ELF-1 (cell line): ENCODE measurements around the gene COBL.
"Not testable (repeated sequence)": the region's sequence is repeated elsewhere in the genome, so short reads cannot be mapped to it uniquely, and the experiment has no call there.

Experiments used
- DNase-seq: peaks from one replicate; pipeline ENCODE4 v3.0.0-alpha.2; 2016; ENCODE audit warnings: low read depth, low spot score

COBL gene

DNA sequence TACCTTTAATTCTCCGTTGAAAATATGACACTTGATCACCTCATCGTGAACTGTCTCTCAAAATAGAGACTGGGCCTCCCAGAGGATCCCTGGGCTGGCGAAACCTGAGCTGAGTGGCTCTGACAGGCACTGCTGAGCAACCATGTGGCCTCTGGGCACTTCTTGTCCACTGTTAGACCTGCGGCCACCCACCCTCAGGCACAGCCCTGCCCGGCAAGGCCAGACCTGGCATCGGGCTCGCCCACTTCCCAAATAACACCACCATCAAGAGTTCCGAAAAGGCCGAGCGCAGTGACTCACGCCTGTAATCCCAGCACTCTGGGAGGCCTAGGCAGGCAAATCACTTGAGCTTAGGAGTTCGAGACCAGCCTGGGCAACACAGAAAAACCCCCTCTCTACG lies 82.5 kb downstream of the COBL start:
- DNase-seq, result no peak

DNA sequence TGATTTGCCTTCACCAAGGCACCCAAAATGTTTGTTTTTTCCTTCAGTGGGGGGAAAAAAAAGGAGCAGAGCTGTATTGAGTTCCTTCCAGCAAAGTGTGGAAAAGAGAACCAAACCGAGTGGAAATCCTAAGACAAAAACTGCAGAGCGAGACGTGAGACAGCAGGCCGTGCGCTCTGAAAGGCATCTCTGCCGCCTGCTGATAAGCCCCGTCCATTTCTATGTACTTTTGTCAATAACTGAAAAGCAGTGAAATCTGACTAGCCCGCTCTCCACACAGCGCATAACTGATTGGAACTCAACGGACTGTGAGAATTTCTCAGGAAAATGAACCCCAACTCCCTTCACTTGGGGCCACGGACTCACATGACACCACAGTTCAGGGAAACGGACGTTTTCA lies 83.2 kb downstream of the COBL start:
- DNase-seq, result no peak

DNA sequence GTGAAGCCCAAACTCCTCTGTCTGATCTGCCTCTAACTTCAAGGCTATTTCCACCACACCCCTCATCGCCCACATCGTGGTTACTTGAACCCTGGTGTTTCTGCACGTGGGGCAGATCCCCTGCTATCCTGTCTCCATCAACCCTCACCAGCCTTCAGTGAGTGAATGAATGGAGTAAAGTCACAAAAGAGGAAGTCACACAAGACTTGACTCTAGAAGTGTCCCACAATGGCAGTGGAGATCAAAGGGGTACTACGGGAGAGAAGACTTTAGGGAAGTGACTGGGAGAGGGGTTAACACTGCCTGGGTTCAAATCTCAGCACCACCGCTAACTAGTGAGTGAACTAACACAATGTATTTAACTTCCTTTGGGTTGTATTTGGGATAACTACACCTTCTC lies 85.9 kb downstream of the COBL start:
- no peak for DNase-seq

DNA sequence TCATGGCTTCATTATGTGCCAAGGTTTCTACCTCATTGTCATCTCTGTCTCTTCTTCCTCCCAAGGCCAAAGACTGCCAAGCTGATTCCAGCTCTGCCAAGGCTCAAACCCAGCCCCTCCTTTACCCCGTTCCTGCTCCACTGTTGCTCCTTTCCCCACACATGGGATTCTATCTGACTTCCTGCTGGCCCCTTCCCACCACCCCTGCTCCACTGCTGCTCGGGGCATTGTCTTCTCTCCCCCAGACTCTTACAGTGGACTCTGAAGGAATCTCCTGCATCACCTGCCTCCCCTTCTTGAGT lies 86.3 kb downstream of the COBL start:
- DNase-seq, result no peak

DNA sequence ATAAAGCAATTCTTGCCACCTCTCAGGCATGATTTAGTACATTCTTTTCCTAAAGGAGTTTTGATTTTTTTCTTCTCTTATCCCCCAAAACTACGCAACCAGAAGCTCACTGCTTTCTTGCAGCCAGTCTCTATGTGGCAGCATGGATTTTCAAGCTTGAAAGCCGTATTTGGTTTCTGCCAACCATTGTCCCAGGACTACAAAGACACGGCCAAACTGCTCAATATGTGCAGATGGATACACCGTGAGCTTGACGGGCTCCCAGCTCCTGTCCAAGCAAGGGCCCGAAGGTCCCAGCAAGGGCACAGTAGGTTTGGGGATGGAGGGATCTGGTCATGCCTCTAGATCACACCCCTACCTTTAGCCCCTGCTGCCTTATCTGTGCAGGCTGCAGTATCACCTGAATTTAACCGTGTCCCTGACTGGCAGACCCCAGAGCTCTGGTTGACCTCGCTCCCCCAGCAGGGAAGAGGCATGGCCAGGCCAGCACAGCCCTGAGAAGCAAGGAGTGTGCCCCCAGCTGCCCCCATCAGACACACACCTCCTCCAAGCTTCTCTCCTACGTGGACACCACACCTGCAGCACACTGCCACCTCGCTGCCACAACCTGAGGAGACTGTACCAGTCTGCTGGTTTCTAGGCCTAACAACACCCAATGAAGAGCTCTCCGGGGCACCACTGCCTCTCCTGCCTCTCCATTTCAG lies 86.8 kb downstream of the COBL start:
- DNase-seq, result no peak

DNA sequence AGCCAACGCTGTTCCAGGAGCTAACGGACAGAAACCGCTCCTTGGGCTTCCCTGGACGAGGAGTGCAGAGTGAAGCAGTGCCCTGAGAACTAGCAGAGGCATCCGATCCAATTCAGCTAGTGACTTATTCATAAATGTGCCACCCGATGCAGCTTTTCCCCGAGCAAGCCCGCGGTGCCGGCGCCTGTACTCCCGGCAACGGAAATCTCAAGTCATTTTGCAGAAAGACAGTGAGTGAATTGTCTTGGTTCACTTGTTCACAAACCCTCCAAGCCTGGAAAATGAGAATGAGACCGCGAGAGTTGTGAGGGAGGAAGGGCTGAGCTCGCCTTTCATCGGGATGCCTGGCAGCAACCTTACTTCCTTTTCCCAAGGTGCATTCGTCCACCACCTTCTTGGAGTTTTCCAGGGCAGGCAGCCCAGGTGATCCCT lies 87.5 kb downstream of the COBL start:
- no peak for DNase-seq

DNA sequence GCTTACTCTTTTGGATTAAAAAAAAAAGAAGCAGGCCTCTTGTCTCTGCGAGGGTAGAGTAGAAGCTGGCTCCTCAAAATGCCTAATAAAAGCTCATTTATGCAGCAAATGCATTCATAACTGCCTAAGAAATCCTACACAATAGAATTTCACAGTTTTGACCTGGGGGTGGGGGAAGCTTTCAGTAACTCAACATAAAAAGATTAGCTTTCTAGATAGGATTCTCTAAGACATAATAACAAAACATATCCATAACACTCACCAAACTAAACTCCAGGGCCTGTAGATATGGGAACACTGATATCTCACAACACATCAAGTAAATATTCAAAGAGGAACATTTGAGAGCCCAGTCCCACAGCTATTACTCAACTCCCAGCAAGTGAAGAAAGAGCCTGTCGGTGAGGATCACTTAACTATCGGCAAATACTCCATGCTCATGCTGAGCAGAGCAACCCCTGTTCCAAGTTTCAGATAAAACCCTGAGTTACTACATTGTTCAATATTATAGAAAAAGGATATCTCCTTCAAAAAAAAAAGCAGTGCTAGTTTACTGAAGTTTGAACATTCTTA lies 88.1 kb downstream of the COBL start:
- no peak for DNase-seq

DNA sequence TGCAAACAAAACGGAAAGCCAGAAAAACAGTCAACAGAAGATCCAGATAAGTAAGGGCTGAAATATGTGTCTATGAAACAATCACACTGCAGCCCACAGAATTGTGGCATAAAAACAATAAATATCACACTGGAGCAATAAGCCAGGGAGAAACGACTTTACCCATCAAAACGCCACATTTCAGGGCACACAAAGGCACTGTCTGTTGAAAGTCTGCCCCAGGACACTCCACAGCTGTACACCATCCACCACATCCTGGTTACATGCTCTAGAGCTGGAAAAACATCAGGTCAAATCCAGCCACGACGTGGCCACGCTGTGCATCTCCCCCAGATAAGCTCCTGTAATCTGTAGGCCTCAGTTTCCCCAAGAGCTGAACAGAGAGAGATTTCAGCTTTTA lies 88.7 kb downstream of the COBL start:
- DNase-seq, result no peak

DNA sequence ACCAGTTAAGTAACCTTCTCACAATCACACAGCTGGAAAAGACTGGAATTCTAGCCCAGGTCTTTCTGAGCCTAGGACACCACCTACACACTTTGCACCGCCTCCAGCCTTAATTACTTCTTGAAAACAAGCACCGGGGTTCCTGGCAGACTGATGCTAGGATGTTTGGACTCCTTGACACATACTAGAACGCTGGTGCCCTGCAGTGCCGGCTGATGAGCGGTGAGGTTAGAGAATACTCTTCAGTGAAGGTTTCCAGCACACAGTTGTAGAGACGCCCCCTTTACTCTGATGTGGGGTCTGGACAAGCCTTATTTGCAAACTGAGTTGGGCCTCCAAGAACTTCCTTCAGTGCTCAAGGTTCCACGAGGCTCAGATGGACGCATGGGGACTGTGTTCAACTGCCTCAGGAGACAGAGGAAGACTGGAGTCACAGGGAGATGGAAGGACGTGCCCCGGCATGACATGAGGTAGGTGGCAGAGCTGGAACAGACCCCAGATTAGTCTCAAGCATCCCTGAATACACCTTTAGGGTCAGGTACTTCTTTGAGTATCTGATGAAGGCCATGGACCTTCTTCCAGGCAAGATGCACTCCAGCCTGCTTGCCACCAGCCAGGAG lies 89.6 kb downstream of the COBL start:
- DNase-seq, result no peak

DNA sequence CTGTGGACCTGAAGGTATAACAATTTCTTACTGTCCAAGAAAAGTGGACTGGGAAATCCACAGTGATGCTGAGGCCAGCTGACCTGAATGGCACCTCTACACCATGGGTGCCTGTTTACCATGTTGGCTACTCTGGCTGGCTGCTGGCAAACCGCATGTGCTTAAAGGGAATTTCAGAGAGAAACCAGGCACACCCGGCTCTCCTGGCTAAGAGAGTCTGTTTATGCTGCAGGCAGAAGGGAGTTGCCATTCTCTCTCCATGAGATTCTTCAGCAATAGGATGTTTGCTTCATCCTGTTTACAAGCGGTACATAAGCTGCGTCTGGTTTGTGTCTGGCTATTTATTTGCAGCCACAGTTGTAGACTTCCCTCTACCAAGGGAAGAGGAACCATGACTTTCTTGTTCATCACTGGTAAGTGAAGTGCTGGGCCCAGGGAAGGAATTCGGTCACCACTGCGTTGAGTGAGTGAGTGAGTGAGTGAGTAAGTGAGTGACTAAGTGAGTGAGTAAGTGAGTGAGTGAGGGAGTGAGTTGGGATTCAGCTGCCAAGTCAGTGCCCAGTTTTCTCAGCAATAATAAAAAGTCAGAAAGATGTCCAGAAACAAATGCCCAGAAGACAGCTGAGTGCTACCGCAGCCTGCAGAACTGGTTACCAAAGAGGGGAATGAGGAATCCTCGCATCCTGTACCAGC lies 90.4 kb downstream of the COBL start:
- peak; percentile 46 for DNase-seq

DNA sequence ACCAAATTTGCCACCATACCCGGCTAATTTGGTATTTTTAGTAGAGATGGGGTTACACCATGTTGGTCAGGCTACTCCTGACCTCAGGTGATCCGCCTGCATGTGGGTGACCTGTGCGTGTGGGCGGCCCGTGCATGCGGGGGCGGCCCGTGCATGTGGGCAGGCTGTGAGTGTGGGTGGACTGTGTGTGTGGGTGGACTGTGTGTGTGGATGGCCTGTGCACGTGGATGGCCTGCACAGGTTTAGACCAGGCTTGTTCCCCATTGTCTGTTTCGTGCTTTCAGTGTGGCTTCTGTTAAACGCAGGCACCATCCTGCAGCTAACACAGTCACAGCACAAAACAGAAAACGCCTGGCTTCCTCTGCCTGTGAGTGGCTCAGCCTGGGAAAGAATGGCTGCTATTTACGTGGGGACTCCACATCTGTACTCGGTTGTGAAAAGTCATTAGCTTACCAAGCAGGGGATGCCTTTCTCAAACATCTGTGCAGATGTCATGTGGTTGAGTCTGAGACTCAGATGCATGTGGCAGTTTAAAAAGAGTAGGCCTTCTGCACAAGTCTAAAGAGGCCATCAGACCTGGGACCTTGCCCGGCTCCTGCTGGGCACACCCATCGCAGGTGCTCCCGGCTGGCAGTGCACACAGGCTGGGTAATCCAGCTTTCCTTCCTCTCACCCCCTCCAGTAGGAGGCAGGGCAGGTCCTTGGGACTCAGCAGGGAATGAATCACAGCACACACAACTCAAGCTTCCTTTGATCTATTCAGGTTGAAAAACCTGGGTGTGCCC lies 91.6 kb downstream of the COBL start:
- peak; percentile 52 for DNase-seq

DNA sequence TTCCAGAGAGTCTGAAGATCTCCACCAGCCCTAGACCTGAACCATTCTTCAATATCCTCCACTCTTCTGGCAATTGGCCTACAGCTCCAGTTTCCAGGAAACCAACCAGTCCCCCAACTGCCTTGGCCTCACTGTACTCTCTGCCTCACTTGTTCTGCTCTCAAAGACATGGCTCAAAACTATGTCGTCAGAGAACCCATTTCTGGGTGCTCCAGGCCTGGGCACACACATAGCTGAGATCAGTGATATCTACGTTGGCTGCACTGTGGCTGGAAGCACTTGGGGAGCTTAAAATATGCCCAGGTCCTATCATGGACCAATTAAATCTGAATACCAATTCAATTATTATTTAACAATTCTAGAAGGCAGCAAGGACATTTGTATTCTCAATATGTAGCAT lies 93.1 kb downstream of the COBL start:
- no peak for DNase-seq

DNA sequence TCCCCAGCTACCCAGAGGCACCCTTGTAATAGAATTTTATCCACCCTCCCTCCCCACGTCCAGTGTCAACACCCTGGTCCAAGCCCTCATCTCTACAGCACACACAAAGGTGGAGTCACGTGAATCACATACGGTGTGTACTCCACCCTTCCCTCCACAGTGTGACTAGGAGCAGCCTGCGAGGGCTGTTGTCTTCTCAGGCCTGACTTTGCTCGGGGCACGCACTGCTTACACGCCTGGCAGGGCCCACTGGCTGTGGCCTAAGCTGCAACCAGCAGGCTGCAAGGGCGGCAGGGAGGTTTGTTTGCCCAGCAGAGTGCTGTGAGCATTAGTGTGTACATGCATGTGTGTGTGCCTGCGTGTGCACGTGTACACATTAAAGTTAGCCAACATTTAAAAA lies 93.7 kb downstream of the COBL start:
- DNase-seq, result no peak

DNA sequence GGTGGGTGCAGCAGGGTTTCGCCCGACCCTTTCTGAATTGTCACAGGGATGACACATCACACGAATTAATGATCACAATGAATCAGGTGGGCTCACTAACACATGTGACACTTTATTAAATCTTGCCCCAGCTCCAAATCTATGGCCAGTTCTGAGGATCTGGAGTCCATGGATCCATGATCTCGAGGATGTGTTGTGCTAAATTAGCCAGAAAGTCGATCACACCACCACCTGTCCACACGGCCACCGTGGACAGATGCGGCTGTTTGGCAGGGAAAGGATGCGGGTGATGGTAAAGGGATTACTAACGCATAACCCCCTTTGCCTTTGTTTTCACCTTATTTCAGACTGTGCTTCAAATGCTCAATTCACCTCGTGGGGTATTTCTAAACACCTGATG lies 96.4 kb downstream of the COBL start:
- DNase-seq, result no peak

DNA sequence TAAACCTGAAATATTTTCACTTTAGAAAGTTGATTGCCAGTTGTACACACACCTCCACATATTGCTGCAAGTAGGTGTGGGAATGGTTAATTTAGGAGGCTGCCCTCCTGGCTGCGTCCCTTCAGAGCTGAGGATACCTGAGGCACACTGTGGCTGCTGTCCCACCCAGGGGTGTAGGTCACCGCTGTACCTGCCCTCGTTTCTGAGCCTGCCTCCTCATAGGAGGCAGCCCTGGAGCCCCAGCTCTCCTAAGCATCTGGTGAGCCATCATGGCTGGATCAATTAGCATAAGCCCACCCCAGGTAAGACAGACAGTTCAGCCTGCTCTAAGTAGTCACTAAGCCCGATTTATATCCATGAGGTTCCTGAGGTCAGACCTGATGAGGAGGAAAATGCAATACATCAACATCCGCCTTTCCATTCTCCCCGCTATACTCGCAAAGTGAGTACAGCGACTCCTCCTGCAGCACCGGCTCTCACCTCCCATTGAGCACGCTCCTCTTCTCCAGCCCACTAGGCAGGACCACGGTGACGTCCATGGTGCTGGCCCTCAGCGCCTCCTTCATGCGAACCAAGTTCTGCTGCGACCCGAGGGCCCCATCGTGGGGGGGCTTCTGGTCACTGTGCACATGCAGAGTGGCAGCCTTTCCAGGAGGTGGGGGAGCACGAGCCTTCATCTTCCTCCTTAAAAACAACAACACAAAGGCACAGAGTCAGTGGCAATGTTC lies 97.2 kb downstream of the COBL start:
- DNase-seq, result no peak

DNA sequence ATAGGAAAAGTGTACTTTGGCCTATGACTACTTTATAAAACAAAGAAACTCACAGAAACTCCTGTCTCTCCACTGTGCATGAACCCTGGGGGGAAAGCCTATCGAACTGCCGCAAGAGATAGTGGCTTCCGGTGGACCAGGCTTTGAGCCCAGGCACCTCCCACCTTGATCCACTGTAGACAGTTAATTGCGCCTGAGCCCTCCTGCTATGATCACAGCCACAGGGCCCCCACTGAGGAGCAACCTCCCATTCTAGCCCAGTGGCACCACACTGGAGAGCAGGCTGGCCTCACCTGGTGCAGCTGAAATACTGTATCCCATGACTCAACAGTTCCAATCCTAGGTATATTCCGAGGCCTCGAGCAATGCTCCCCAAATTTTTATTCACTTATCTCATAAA lies 98.8 kb downstream of the COBL start:
- DNase-seq, result no peak

DNA sequence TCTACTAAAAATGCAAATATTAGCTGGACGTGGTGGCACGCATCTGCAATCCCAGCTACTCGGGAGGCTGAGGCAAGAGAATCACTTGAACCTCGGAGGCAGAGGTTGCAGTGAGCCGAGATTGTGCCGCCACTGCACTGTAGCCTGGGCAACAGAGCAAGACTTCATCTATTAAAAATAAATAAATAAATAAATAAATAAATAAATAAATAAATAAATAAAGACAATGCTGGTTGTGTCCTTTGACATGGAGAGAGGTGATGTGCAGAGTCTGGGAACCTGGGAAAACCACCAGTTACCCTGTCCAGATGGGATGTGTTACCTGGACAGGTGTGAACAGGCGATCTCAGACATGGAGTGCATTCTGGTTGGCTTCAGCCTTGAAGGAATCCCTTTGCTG lies 102.5 kb downstream of the COBL start:
- DNase-seq, result no peak

DNA sequence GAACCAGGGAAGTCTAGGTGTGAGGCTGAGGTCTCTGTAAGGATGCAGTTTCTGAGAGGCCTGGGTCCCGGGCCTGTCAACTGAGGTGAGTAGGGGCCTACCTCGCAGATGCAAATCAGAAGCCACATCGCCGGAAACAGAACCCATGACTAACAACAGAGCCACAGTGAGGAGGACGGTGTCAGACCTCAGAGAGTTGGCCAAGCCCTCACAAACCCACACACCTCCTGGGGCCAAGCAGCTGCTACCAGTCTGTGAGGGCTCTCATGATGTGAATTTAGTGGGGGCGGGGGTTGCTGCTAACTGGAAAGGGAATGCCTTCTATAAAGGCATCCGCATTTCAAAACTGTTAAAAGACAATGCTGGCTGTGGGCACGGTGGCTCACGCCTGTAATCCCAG lies 103.0 kb downstream of the COBL start:
- DNase-seq, result no peak

DNA sequence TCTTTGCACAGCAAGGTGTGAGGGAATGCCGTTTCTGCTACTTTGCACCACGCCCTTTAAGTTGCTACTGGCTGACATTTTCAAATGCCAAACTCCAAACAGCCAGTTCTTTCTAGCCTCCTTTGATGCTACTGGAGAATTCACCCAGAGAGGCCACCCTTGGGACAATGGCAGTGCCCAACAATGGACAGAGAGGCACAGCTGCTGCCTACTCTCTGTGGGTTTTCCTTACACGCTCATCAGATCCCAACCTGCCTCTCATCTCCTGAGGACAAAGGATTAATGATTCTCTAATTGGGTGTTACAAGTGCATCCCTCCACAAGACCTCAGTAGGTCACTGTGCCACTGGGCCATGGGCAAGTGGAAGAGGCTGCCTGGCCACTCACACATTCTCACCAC lies 105.8 kb downstream of the COBL start:
- no peak for DNase-seq

DNA sequence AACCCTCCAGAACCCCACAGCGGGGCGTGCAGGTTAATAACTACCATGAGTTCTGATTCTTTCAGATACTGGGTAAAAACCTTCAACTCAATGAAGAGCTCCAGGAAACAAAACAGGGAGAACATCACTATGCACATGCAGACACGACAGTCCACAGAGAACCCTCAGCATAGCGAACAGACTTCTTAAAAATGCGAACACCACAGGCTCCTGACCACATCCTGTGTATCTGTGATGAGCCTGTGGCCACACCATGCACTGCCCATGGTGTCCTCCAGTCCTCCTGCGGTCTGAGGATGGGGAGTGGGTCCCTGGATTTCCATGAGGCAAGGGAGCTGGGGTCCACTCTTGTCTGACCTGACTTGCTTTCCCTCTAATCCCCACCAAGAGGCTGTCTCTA lies 107.2 kb downstream of the COBL start:
- no peak for DNase-seq

DNA sequence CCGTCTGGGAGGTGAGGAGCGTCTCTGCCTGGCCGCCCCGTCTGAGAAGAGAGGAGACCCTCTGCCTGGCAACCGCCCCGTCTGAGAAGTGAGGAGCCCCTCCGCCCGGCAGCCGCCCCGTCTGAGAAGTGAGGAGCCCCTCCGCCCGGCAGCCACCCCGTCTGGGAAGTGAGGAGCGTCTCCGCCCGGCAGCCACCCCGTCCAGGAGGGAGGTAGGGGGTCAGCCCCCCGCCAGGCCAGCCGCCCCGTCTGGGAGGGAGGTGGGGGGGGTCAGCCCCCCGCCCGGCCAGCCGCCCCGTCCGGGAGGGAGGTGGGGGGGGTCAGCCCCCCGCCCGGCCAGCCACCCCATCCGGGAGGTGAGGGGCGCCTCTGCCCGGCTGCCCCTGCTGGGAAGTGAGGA lies 108.5 kb downstream of the COBL start:
- DNase-seq, result not testable (repeated sequence)

DNA sequence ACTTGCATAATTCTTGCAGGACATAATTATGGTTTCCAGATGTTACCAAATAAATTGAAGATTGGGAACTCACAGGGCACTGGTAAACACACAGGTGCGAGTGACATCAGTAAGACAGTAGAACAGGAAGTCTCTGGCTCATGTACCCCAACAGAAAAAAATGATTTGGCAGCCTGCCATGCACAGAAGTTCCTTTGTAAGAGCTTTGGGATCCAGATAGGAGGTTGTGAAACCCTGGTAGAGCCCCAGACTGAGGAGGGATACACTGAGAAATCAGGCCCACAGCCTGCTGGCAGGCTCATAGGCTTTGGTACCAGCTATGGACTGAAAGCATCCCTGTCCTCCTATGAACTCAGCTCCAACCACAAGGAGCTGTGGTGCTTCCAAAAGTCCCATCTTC lies 118.0 kb downstream of the COBL start:
- DNase-seq, result no peak
